Endothelial cell of umbilical vein (primary cell): ENCODE measurements around the gene SEZ6L2. TPM values are rescaled to one million over a fixed set of nuclear protein-coding genes. Genes with fewer than 3 reads are reported as not detected.

Source experiments
- BruUV-seq: library from RNA; stranded (reverse); fragments of 400-500 nt; replicated peaks from 2 replicates; lab custom pipeline; 2021; lab: Mats Ljungman, UMichigan
- CTCF ChIA-PET: fragments of 300-600, 350-600 bp; sonication (Branson Sonifier 250); formaldehyde crosslinking; loops from one replicate; lab custom pipeline; 2021; ENCODE audit warnings: antibody characterized with exemption, inconsistent platforms; lab: Charles Lee
- POLR2A ChIA-PET: fragments of 300-600, 350-600 bp; sonication (Branson Sonifier 250); formaldehyde crosslinking; loops from one replicate; lab custom pipeline; 2021; ENCODE audit warnings: antibody characterized with exemption, inconsistent platforms; lab: Charles Lee
- DNase-seq: peaks from one replicate; pipeline ENCODE4 v3.0.0-alpha.2; 2011; ENCODE audit warnings: low read depth, low spot score
- FAIRE-seq: peaks from 2 replicates; lab custom pipeline; 2011; peaks lifted over from hg19 to GRCh38; lab: Jason Lieb, UNC
- H2AFZ ChIP-seq: 2 replicates; pipeline ENCODE4 v1.6.0; 2012; ENCODE audit warnings: low read depth, low read length, control low read depth, inconsistent platforms
- H3K27ac ChIP-seq: 2 replicates; pipeline ENCODE4 v1.5.1; 2011; ENCODE audit warnings: low read depth, mild to moderate bottlenecking, control low read depth, low read length, moderate library complexity; ENCODE audit not compliant: insufficient read depth
- H3K27me3 ChIP-seq, 2 experiments: 2 replicates each; pipeline versions ENCODE4 v1.6.0 to v1.6.1; 2011; ENCODE audit warnings: low read length in 2 of 2, mixed read lengths in 1 of 2; ENCODE audit not compliant: control insufficient read depth in 2 of 2, insufficient read depth in 2 of 2
- H3K36me3 ChIP-seq, 2 experiments: 2 replicates in 1 of 2; 3 replicates in 1 of 2; pipeline ENCODE4 v1.5.1; 2011; ENCODE audit warnings: low read length in 2 of 2, mild to moderate bottlenecking in 1 of 2, moderate library complexity in 1 of 2; ENCODE audit not compliant: control insufficient read depth in 2 of 2, insufficient read depth in 2 of 2; ENCODE audit errors: extremely low read depth in 1 of 2
- H3K4me1 ChIP-seq: 3 replicates; pipeline ENCODE4 v1.5.1; 2011; ENCODE audit warnings: mild to moderate bottlenecking, low read length; ENCODE audit not compliant: control insufficient read depth, insufficient read depth; ENCODE audit errors: extremely low read depth
- H3K4me2 ChIP-seq: 2 replicates; pipeline ENCODE4 v1.6.1; 2011; ENCODE audit warnings: low read length, control low read depth, mixed read lengths; ENCODE audit not compliant: insufficient read depth
- H3K4me3 ChIP-seq, 3 experiments: fragments of 200-600 bp in 1 of 3; sonication (generic), shearing (Covaris generic) in 1 of 3; replicated peaks in 1 of 3; 2 replicates each; pipeline ENCODE4 v1.5.1; 2011 to 2016; ENCODE audit warnings: control low read depth in 3 of 3, low read length in 3 of 3, mild to moderate bottlenecking in 2 of 3, inconsistent platforms in 1 of 3, low read depth in 1 of 3, moderate library complexity in 1 of 3; ENCODE audit not compliant: insufficient read depth in 1 of 3
- H3K79me2 ChIP-seq: 2 replicates; pipeline ENCODE4 v1.6.0; 2012; ENCODE audit warnings: low read length, inconsistent platforms; ENCODE audit not compliant: control insufficient read depth, insufficient read depth
- H3K9ac ChIP-seq: replicated peaks from 2 replicates; pipeline ENCODE3; 2011; ENCODE audit warnings: low read length, control low read depth; ENCODE audit not compliant: insufficient read depth; ENCODE audit errors: extremely low read depth
- H3K9me1 ChIP-seq: replicated peaks from 3 replicates; pipeline ENCODE4 v1.6.0; 2011; ENCODE audit warnings: mild to moderate bottlenecking, low read length; ENCODE audit not compliant: control insufficient read depth, insufficient read depth; ENCODE audit errors: extremely low read depth
- H3K9me3 ChIP-seq: replicated peaks from 2 replicates; pipeline ENCODE4 v1.5.1; 2012; ENCODE audit warnings: low read length, inconsistent platforms; ENCODE audit not compliant: control insufficient read depth, insufficient read depth
- H4K20me1 ChIP-seq: replicated peaks from 2 replicates; pipeline ENCODE3; 2011; ENCODE audit warnings: mild to moderate bottlenecking, low read length; ENCODE audit not compliant: control insufficient read depth, insufficient read depth; ENCODE audit errors: extremely low read depth
- CTCF ChIP-seq, 2 donors: IDR thresholded peaks; 1 replicate in 1 of 2; 2 replicates in 1 of 2; pipeline ENCODE4 v1.5.1; 2011; ENCODE audit warnings: low read length in 2 of 2, mild to moderate bottlenecking in 2 of 2, moderate library complexity in 2 of 2, control low read depth in 1 of 2, inconsistent platforms in 1 of 2, low read depth in 1 of 2; ENCODE audit not compliant: insufficient read depth in 1 of 2; ENCODE audit errors: extremely low read depth in 1 of 2
- EZH2 ChIP-seq: IDR thresholded peaks from 2 replicates; pipeline ENCODE4 v1.6.1; 2012; ENCODE audit warnings: borderline replicate concordance, low read depth, mild to moderate bottlenecking, moderate library complexity, low read length, inconsistent platforms; ENCODE audit not compliant: severe bottlenecking
- FOS ChIP-seq: IDR thresholded peaks from 2 replicates; pipeline ENCODE4 v1.6.1; 2011; ENCODE audit warnings: mild to moderate bottlenecking, low read length, moderate library complexity, borderline replicate concordance; ENCODE audit not compliant: insufficient read depth
- GATA2 ChIP-seq: IDR thresholded peaks from 2 replicates; pipeline ENCODE4 v1.7.0; 2011; ENCODE audit warnings: low read depth, mild to moderate bottlenecking, moderate library complexity, mixed read lengths, low read length; ENCODE audit not compliant: insufficient read length, insufficient read depth
- JUN ChIP-seq: IDR thresholded peaks from 2 replicates; pipeline ENCODE4 v1.6.1; 2011; ENCODE audit warnings: borderline replicate concordance, low read depth; ENCODE audit not compliant: insufficient read length, insufficient read depth
- MAX ChIP-seq: IDR thresholded peaks from 2 replicates; pipeline ENCODE4 v1.6.1; 2011; ENCODE audit not compliant: insufficient read depth, insufficient read length
- MYC ChIP-seq: IDR thresholded peaks from one replicate; pipeline ENCODE4 v1.6.1; 2011; ENCODE audit warnings: mild to moderate bottlenecking, low read depth, low read length
- POLR2A ChIP-seq: IDR thresholded peaks from 2 replicates; pipeline ENCODE4 v1.6.1; 2012; ENCODE audit warnings: low read depth, mild to moderate bottlenecking, control low read depth, low read length
- POLR2AphosphoS5 ChIP-seq: IDR thresholded peaks from 2 replicates; pipeline ENCODE4 v1.6.1; 2012; ENCODE audit warnings: low read depth, mild to moderate bottlenecking, control low read depth, low read length, moderate library complexity; ENCODE audit not compliant: insufficient read depth
- dilution Hi-C: fragments of 300-500 bp; cut with MboI; formaldehyde crosslinking; loops from one replicate; pipeline ENCODE4 v1.15.0; 2019; ENCODE audit warnings: low sequenced_read_pairs; ENCODE audit not compliant: extremely low pct_ligation_motif_present
- intact Hi-C: fragments of 100-400 bp; cut with micrococcal nuclease; formaldehyde crosslinking; loops from one replicate; pipeline ENCODE4 v1.10.0; 2022
- polyA plus RNA-seq, 4 experiments: library from polyadenylated mRNA; depleted of rRNA in 3 of 4; stranded (reverse) in 3 of 4; unstranded in 1 of 4; fragments of >200 nt; gene quantifications; 2 replicates each; pipeline versions ENCODE4 v1.2.1 to v1.2.3, GENCODE V29; 2011 to 2012; ENCODE audit warnings: missing spikeins in 1 of 4
- total RNA-seq: library from RNA; stranded (reverse); gene quantifications from 2 replicates; pipeline ENCODE4 v1.2.3, GENCODE V29; 2021

The SEZ6L2 gene
- total and polyA plus RNA-seq, 2 donors (not counting 3 experiments of a cell fraction or from before 2014, with no cell fraction given) = 2.4 to 4.5 TPM

DNA sequence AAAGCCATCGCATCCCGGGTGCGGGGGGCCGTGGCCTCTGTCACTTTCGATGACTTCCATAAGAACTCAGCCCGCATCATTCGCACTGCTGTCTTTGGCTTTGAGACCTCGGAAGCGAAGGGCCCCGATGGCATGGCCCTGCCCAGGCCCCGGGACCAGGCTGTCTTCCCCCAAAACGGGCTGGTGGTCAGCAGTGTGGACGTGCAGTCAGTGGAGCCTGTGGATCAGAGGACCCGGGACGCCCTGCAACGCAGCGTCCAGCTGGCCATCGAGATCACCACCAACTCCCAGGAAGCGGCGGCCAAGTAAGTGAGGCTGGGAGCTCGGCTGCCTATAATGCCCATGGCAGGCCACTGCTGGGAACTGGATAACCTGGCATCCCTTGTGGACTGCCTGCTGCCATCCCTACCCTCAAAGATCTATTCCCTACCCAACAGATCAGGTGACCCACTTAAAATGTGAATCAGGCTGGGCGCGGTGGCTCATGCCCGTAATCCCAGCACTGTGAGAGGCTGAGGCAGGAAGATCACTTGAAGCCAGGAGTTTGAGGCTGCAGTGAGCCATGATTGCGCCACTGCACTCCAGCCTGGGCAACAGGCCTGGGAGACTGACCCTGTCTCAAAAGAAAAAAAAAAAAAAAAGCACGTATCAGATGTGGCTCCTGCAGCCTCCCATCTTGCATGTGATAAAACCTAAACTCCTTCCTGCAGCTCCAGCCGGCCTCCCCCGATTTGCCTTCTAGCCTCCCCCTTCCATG lies 54.6 kb downstream of the SEZ6L2 start:
- no peaks in the 10 kb centered on the region for H3K27me3 ChIP-seq
- ChIA-PET CTCF (interaction anchor here (0.9 to 1.5 kb wide), 2 partner anchors 37 to 76 kb away, joined by 3 to 4 read pairs; no protein-coding TSS in a partner anchor), POLR2A (no interaction called here)
- dilution Hi-C loops (no loop called here), intact Hi-C loops (no loop called here)
- H2AFZ ChIP-seq = no peak overlapping the region
- TF ChIP-seq POLR2A (no peak), EZH2 (no peak), FOS (no peak), MAX (no peak), POLR2AphosphoS5 (no peak), JUN (no peak), MYC (no peak), GATA2 (no peak), CTCF (IDR thresholded peaks at IDR 0.05; ENCODE audit: extremely low read depth in 1 of 2, insufficient read depth in 1 of 2, low read depth in 1 of 2, low read length in 2 of 2) (no peak)
- no peak for DNase-seq
- no peak overlapping the region for H3K27ac ChIP-seq
- no peaks in the 10 kb centered on the region for H3K4me1 ChIP-seq
- H3K4me3 ChIP-seq = no peak overlapping the region
- H4K20me1 ChIP-seq = no peaks in the 10 kb centered on the region
- H3K9me3 ChIP-seq = no peaks in the 10 kb centered on the region
- H3K9ac ChIP-seq = no peak overlapping the region
- no peak overlapping the region for H3K4me2 ChIP-seq
- BruUV-seq = no TSS peak
- H3K9me1 ChIP-seq = no peaks in the 10 kb centered on the region
- FAIRE-seq = no peak
- peaks cover 0 to 21% of the 10 kb centered on the region in 2 experiments for H3K36me3 ChIP-seq
- H3K79me2 ChIP-seq = no peaks in the 10 kb centered on the region
